Prostate gland (tissue), 2 donors: Measurements from ENCODE around the gene SRGAP1. TPM values are rescaled to one million over a fixed set of nuclear protein-coding genes. Genes with fewer than 3 reads are reported as not detected.

Source experiments
- DNase-seq: peaks from one replicate; pipeline ENCODE4 v3.0.0-alpha.2; 2019; ENCODE audit warnings: low spot score
- H3K27ac ChIP-seq, 2 donors: fragments of 200-600 bp; sonication (generic); 2 replicates each; pipeline ENCODE4 v1.5.1; 2017 to 2019
- H3K27me3 ChIP-seq: fragments of 200-600 bp; sonication (generic); replicated peaks from 2 replicates; pipeline ENCODE4 v1.5.1; 2019; ENCODE audit not compliant: insufficient read depth
- H3K36me3 ChIP-seq, 2 donors: fragments of 200-600 bp; sonication (generic); 1 replicate in 1 of 2; 2 replicates in 1 of 2; pipeline versions ENCODE4 v1.5.1 to v1.8.1; 2017 to 2019
- H3K4me1 ChIP-seq: fragments of 200-600 bp; sonication (generic); replicated peaks from 2 replicates; pipeline ENCODE4 v1.5.1; 2019
- H3K4me3 ChIP-seq, 2 donors: fragments of 200-600 bp; sonication (generic); 2 replicates each; pipeline ENCODE4 v1.5.1; 2017 to 2019
- H3K9me3 ChIP-seq: fragments of 200-600 bp; sonication (generic); 2 replicates; pipeline ENCODE4 v1.5.1; 2017
- CTCF ChIP-seq, 4 experiments: fragments of 200-600 bp in 2 of 4; fragments of 450-650 bp in 2 of 4; sonication (generic) in 2 of 4; IDR thresholded peaks; 1 replicate in 3 of 4; 2 replicates in 1 of 4; pipeline ENCODE4 v1.5.1; 2016 to 2019; ENCODE audit warnings: antibody characterized with exemption in 4 of 4, mild to moderate bottlenecking in 2 of 4, moderate library complexity in 2 of 4
- POLR2A ChIP-seq: fragments of 450-650 bp; IDR thresholded peaks from one replicate; pipeline ENCODE4 v1.6.1; 2016; ENCODE audit warnings: antibody characterized with exemption, mild to moderate bottlenecking
- POLR2AphosphoS5 ChIP-seq: sonication (generic); formaldehyde crosslinking; IDR thresholded peaks from one replicate; pipeline ENCODE4 v1.6.1; 2017; ENCODE audit warnings: antibody characterized with exemption
- WGBS: methylation state at CpG from one replicate; pipeline ENCODE4 v1.1.5; 2018; 5-methylcytosine and 5-hydroxymethylcytosine counted together
- intact Hi-C: fragments of 100-400 bp; cut with DNase I; formaldehyde crosslinking; loops from one replicate; pipeline ENCODE4 v1.14.2; 2022
- total RNA-seq, 2 donors: library from RNA; depleted of rRNA; stranded (reverse); fragments of >200 nt; gene quantifications; one replicate each; pipeline ENCODE4 v1.1.0, GENCODE V29; 2016

The SRGAP1 gene
- total RNA-seq, 2 donors from 2014 or later, result 4.6 to 16.1 TPM

GRCh38 chr12:63990828-63991547, 146.5 kb downstream of the SRGAP1 start:
- intact Hi-C loops, result no loop called here
- Histone ChIP-seq H3K4me3 (no peak overlapping the region), H3K4me1 (no peaks in the 10 kb centered on the region), H3K27ac (no peak overlapping the region), H3K27me3 (no peaks in the 10 kb centered on the region), H3K9me3 (no peaks in the 10 kb centered on the region), H3K36me3 (no peaks in the 10 kb centered on the region)
- TF ChIP-seq POLR2A (no peak), POLR2AphosphoS5 (no peak), CTCF (IDR thresholded peaks at IDR 0.05) (no peak)
- WGBS, result 42% methylated on average over 7 of the region's 7 CpGs
- no peak for DNase-seq

- no peaks in the 10 kb centered on the region for H3K9me3 ChIP-seq
- intact Hi-C loops, result no loop called here
- H3K27me3 ChIP-seq, result no peaks in the 10 kb centered on the region
- H3K4me3 ChIP-seq, result no peak overlapping the region
- TF ChIP-seq CTCF (IDR thresholded peaks at IDR 0.05) (no peak), POLR2A (no peak), POLR2AphosphoS5 (no peak)
- no peak overlapping the region for H3K27ac ChIP-seq
- H3K4me1 ChIP-seq, result no peaks in the 10 kb centered on the region
- WGBS, result 75% methylated on average over 2 of the region's 2 CpGs
- no peaks in the 10 kb centered on the region for H3K36me3 ChIP-seq
- no peak for DNase-seq
These were observed 150.2 kb downstream of the SRGAP1 start for GRCh38 chr12:63994704-63995103.

GRCh38 chr12:63995512-63995911, 151.0 kb downstream of the SRGAP1 start:
- Histone ChIP-seq H3K4me1 (no peaks in the 10 kb centered on the region), H3K4me3 (no peak overlapping the region), H3K27ac (no peak overlapping the region), H3K9me3 (no peaks in the 10 kb centered on the region), H3K36me3 (no peaks in the 10 kb centered on the region), H3K27me3 (no peaks in the 10 kb centered on the region)
- no peak for DNase-seq
- intact Hi-C loops, result no loop called here
- TF ChIP-seq POLR2AphosphoS5 (no peak), CTCF (IDR thresholded peaks at IDR 0.05) (no peak), POLR2A (no peak)

GRCh38 chr12:63996556-63996955, 152.1 kb downstream of the SRGAP1 start:
- Histone ChIP-seq H3K9me3 (no peaks in the 10 kb centered on the region), H3K4me1 (no peaks in the 10 kb centered on the region), H3K27ac (no peak overlapping the region), H3K36me3 (no peaks in the 10 kb centered on the region), H3K27me3 (no peaks in the 10 kb centered on the region), H3K4me3 (no peak overlapping the region)
- intact Hi-C loops, result no loop called here
- no peak for DNase-seq
- TF ChIP-seq POLR2AphosphoS5, result no peak
- 85% methylated on average over 1 of the region's 1 CpG for WGBS

GRCh38 chr12:63997198-63997597, 152.7 kb downstream of the SRGAP1 start:
- no peaks in the 10 kb centered on the region for H3K27me3 ChIP-seq
- H3K9me3 ChIP-seq, result no peaks in the 10 kb centered on the region
- TF ChIP-seq CTCF (IDR thresholded peaks at IDR 0.05) (no peak), POLR2AphosphoS5 (no peak), POLR2A (no peak)
- WGBS, result 86% methylated on average over 1 of the region's 1 CpG
- no peak overlapping the region for H3K27ac ChIP-seq
- no peaks in the 10 kb centered on the region for H3K4me1 ChIP-seq
- intact Hi-C loops, result no loop called here
- DNase-seq, result no peak
- no peak overlapping the region for H3K4me3 ChIP-seq
- no peaks in the 10 kb centered on the region for H3K36me3 ChIP-seq
